ENCODE data around the gene KCNAB1.

The KCNAB1 gene

DNA sequence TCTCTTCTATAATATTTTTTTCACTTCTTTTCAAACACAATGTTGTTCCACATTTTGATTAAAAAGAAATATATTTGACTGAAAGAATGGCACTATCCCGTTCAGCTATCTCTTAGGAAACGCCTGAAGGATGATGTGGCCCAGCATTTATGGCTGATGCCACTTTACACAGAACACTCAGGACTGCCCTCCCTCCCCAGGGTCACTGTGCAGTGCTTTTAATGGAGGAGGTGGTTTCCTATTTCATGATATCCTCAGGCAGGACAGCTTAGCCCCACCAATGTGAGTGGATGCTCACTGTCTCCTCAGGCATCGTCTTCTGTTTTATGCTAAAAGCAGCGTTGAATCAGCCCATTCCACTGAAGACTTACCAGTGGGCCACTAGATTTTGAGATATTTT lies 135.9 kb downstream of the KCNAB1 start:
- Histone ChIP-seq H3K27me3 (no peaks in the 10 kb centered on the region), H3K36me3 (no peaks in the 10 kb centered on the region), H3K4me3 (ENCODE audit: low read depth in 1 of 2, low read length in 1 of 2) (no peak overlapping the region), H3K4me1 (ENCODE audit: control insufficient read depth in 1 of 2, insufficient read depth in 1 of 2, low read depth in 1 of 2, low read length in 1 of 2) (no peaks in the 10 kb centered on the region), H3K27ac (no peak overlapping the region), H3K9me3 (no peaks in the 10 kb centered on the region)
- no peak for TF ChIP-seq CTCF (IDR thresholded peaks at IDR 0.05)

DNA sequence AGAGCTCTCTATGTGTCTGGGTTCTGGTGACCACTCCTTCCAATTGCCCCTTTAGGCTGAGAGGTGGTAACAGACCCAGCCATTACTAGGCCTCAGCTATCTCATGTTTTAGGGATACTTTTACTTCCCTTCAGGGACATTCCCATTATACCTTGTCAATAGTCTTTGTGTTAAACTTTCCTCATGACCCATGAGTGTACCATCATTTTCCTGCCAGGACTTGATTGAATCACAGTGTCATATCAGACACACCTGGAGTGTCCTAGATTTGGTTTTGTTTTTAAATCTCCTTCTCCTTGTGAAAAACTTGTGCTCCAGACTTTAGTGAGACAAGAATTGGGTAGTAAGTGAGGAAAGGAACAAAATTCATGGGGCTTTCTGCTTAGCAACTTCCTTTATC lies 136.6 kb downstream of the KCNAB1 start:
- Histone ChIP-seq H3K27me3 (no peaks in the 10 kb centered on the region), H3K4me3 (ENCODE audit: low read depth in 1 of 2, low read length in 1 of 2) (no peak overlapping the region), H3K4me1 (ENCODE audit: control insufficient read depth in 1 of 2, insufficient read depth in 1 of 2, low read depth in 1 of 2, low read length in 1 of 2) (no peaks in the 10 kb centered on the region), H3K27ac (no peak overlapping the region), H3K36me3 (no peaks in the 10 kb centered on the region), H3K9me3 (no peaks in the 10 kb centered on the region)
- no peak for TF ChIP-seq CTCF (IDR thresholded peaks at IDR 0.05)

DNA sequence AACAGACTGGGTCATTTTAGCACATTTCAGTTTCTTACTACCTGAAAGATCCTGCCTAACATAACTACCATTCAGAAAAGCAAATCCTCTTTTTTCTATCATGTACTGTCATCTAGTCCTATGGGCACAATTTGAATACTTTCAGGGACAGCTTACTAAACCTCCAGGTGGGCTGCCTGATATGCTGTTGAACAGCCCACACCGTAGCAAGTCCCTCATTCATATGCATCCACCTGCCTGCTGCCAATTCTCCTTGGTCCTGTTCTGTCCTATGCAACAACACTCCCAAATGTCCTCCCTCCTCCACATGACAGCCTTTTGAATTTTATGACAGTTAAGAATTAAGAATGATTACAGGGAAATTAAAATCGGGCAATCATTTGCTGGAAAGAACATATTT lies 137.9 kb downstream of the KCNAB1 start:
- Histone ChIP-seq H3K27me3 (no peaks in the 10 kb centered on the region), H3K9me3 (no peaks in the 10 kb centered on the region), H3K36me3 (no peaks in the 10 kb centered on the region), H3K4me3 (ENCODE audit: low read depth in 1 of 2, low read length in 1 of 2) (no peak overlapping the region), H3K4me1 (ENCODE audit: control insufficient read depth in 1 of 2, insufficient read depth in 1 of 2, low read depth in 1 of 2, low read length in 1 of 2) (no peaks in the 10 kb centered on the region), H3K27ac (no peak overlapping the region)
- no peak for TF ChIP-seq CTCF (IDR thresholded peaks at IDR 0.05)

GRCh38 chr3:156259896-156260295 lies 139.5 kb downstream of the KCNAB1 start:
- Histone ChIP-seq H3K27me3 (no peaks in the 10 kb centered on the region), H3K27ac (no peak overlapping the region), H3K4me3 (ENCODE audit: low read depth in 1 of 2, low read length in 1 of 2) (no peak overlapping the region), H3K36me3 (no peaks in the 10 kb centered on the region), H3K9me3 (no peaks in the 10 kb centered on the region), H3K4me1 (ENCODE audit: control insufficient read depth in 1 of 2, insufficient read depth in 1 of 2, low read depth in 1 of 2, low read length in 1 of 2) (no peaks in the 10 kb centered on the region)
- no peak for TF ChIP-seq CTCF (IDR thresholded peaks at IDR 0.05)

GRCh38 chr3:156260331-156260730 lies 140.0 kb downstream of the KCNAB1 start:
- no peaks in the 10 kb centered on the region for H3K27me3 ChIP-seq
- no peaks in the 10 kb centered on the region for H3K9me3 ChIP-seq
- no peak overlapping the region for H3K4me3 ChIP-seq (ENCODE audit: low read depth in 1 of 2, low read length in 1 of 2)
- H3K4me1 ChIP-seq (ENCODE audit: control insufficient read depth in 1 of 2, insufficient read depth in 1 of 2, low read depth in 1 of 2, low read length in 1 of 2): no peaks in the 10 kb centered on the region
- no peaks in the 10 kb centered on the region for H3K36me3 ChIP-seq
- no peak overlapping the region for H3K27ac ChIP-seq
- TF ChIP-seq CTCF (IDR thresholded peaks at IDR 0.05): no peak

- no peaks in the 10 kb centered on the region for H3K4me1 ChIP-seq (ENCODE audit: control insufficient read depth in 1 of 2, insufficient read depth in 1 of 2, low read depth in 1 of 2, low read length in 1 of 2)
- no peaks in the 10 kb centered on the region for H3K27me3 ChIP-seq
These were observed 144.4 kb downstream of the KCNAB1 start for GRCh38 chr3:156264771-156265170.

More at GRCh38 chr3:156264771-156265170, 144.4 kb downstream of the KCNAB1 start:
- Histone ChIP-seq H3K9me3 (no peaks in the 10 kb centered on the region), H3K36me3 (no peaks in the 10 kb centered on the region), H3K27ac (no peak overlapping the region), H3K4me3 (ENCODE audit: low read depth in 1 of 2, low read length in 1 of 2) (no peak overlapping the region)
- TF ChIP-seq CTCF (IDR thresholded peaks at IDR 0.05): no peak

Data from neutrophil (primary cell).